Muscle layer of colon (tissue), 2 donors: ENCODE measurements around the gene SRPK2.
"Not testable (repeated sequence)": the region's sequence is repeated elsewhere in the genome, so short reads cannot be mapped to it uniquely, and the experiment has no call there.

Experiments
- H3K27ac ChIP-seq: one replicate; pipeline ENCODE4 v1.7.0; 2013; ENCODE audit warnings: low read depth, mild to moderate bottlenecking, low read length, moderate library complexity
- H3K27me3 ChIP-seq, 2 donors: one replicate each; pipeline ENCODE4 v1.7.0; 2013; ENCODE audit warnings: low read length in 2 of 2, mild to moderate bottlenecking in 2 of 2; ENCODE audit not compliant: insufficient read depth in 2 of 2, control insufficient read depth in 1 of 2
- H3K36me3 ChIP-seq: one replicate; pipeline ENCODE4 v1.7.0; 2013; ENCODE audit warnings: mild to moderate bottlenecking, low read length; ENCODE audit not compliant: insufficient read depth
- H3K4me1 ChIP-seq: one replicate; pipeline ENCODE4 v1.7.0; 2013; ENCODE audit warnings: mild to moderate bottlenecking, low read length; ENCODE audit not compliant: insufficient read depth
- H3K4me3 ChIP-seq, 2 donors: one replicate each; pipeline ENCODE4 v1.7.0; 2013; ENCODE audit warnings: low read length in 2 of 2, low read depth in 1 of 2, mild to moderate bottlenecking in 1 of 2, moderate library complexity in 1 of 2
- H3K9ac ChIP-seq: one replicate; pipeline ENCODE4 v1.7.0; 2013; ENCODE audit warnings: low read length
- H3K9me3 ChIP-seq: one replicate; pipeline ENCODE4 v1.7.0; 2013; ENCODE audit warnings: mild to moderate bottlenecking, low read length
- donor health status: abdominal sarcoma.
- donor health status: Adenocarcinoma of cecum.

SRPK2 gene

DNA sequence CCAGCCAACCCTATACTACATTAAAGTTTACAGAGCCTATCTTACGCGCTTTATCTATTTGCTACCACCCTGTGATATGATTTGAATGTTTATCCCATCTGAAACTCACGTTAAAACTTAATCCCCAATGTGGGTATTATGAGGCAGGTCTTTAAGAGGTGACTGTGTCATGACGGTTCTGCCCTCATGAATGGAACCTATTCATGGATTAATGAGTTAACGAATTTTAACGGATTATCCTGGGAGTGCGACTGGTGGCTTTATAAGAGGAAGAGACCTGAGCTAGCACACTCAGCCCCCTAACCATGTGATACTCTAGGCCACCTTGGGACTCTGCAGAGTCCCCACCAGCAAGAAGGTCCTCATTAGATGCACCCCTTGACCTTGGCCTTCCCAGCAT is 37.8 kb downstream of the SRPK2 start:
- H3K27ac ChIP-seq = no peak overlapping the region

DNA sequence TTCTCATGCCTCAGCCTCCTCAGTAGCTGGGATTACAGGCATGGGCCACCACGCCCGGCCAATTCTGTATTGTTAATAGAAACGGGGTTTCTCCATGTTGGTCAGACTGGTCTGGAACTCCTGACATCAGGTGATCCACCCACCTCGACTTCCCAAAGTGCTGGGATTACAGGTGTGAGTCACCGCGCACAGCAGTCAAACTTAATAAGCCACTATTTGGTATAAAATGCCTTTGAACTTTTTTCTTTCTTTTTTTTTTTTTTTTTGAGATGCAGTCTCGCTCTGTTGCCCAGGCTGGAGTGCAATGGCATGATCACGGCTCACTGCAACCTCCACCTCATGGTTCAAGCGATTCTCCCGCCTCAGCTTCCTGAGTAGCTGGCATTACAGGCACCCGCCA is 40.5 kb downstream of the SRPK2 start:
- H3K27me3 ChIP-seq, H3K9me3 ChIP-seq, H3K9ac ChIP-seq, H3K27ac ChIP-seq, H3K36me3 ChIP-seq, H3K4me3 ChIP-seq: not testable (repeated sequence)
- peaks cover 14% of the 10 kb centered on the region for H3K4me1 ChIP-seq

More for the DNA sequence above, 37.8 kb downstream of the SRPK2 start:
- H3K4me1 ChIP-seq = peaks cover 26% of the 10 kb centered on the region
- H3K9ac ChIP-seq = no peak overlapping the region
- H3K27me3 ChIP-seq = no peaks in the 10 kb centered on the region
- no peaks in the 10 kb centered on the region for H3K9me3 ChIP-seq
- no peak overlapping the region for H3K4me3 ChIP-seq
- H3K36me3 ChIP-seq = no peaks in the 10 kb centered on the region

DNA sequence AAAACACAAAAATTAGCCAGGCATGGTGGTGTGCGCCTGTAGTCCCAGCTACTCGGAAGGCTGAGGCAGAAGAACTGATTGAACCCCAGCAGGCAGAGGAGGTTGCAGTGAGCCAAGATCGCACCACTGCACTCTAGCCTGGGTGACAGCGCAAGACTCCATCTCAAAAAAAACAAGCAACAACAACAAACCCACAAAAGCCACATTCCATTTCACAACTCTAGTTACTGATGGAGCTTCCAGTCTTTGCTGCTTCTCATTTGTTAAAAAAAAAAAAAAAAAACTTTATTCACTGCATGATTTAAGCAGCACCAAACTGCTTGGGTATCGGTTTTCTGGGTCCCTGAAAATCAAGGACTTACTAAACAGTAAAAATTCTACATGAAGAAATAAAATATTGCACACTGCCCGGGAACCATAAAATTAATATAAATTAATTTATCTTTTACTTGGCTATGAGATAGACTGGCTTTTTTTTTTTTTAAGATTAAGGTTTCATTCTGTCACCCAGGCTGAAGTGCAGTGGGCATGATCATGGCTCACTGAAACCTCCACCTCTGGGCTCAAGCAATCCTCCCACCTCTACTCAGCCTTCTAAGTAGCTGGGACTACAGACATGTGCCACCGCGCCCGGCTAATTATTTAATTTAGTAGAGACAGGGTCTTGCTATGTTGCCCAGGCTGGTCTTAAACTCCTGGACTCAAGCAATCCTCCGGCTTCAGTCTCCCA is 42.0 kb downstream of the SRPK2 start:
- H3K4me3 ChIP-seq = no peak overlapping the region
- H3K27me3 ChIP-seq = no peaks in the 10 kb centered on the region
- no peaks in the 10 kb centered on the region for H3K36me3 ChIP-seq
- H3K27ac ChIP-seq = no peak overlapping the region
- no peaks in the 10 kb centered on the region for H3K4me1 ChIP-seq
- H3K9me3 ChIP-seq = no peaks in the 10 kb centered on the region
- no peak overlapping the region for H3K9ac ChIP-seq

DNA sequence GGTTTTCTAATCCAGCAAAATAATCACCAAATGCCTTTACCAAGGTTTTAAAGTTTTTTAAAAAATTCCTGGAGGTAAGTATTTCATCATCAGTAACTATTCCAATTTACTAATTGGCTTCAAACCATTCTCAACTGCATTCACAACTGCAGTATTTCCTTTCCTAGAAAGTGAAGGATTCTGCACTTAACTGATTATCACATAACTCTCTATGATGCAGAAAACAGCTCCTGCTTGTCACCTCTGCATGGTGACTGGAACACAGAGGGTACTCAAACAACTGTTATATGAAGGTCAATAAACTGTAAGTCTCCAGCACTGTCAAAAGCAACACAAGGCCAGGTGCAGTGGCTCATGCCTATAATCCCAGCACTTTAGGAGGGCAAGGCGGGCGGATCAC is 42.6 kb downstream of the SRPK2 start:
- Histone ChIP-seq H3K4me3 (no peak overlapping the region), H3K27ac (no peak overlapping the region), H3K36me3 (no peaks in the 10 kb centered on the region), H3K9ac (no peak overlapping the region), H3K4me1 (no peaks in the 10 kb centered on the region), H3K9me3 (no peaks in the 10 kb centered on the region), H3K27me3 (no peaks in the 10 kb centered on the region)

DNA sequence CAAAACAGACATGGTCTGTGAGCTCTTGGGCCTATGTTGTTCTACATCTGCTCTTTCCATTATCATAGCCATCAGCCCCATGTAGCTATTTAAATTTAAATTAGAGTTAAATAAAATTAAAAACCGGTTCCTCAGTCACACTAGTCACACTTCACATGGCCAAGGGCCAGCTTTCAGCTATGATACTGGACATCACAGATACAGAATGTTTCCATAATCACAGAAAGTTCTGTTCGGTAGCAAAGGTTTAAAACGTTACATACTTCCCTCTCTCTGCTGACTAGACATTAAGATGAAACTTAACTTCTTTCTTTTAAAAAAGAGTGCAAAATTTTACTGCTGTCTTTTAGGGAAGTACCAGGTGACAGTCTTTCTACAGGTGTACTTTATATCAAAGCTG is 43.0 kb downstream of the SRPK2 start:
- H3K4me1 ChIP-seq = no peaks in the 10 kb centered on the region

DNA sequence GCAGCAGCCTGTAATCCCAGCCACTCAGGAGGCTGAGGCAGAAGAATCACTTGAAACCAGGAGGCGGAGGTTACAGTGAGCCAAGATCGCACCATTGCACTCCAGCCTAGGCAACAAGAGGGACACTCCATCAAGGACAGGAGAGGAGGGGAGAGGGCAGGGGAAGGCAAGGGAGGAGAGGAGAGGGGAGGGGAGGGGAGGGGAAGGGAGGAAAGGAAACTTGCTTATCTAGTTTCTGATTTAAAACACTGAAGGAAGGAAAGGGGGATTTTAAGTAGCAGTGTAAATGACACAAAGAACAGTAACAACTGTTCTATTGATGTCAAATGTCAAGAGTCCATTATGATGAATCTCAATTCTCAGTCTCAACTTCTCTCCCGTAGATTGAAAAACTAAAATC is 43.7 kb downstream of the SRPK2 start:
- H3K9ac ChIP-seq = no peak overlapping the region
- H3K36me3 ChIP-seq = no peaks in the 10 kb centered on the region
- H3K27ac ChIP-seq = no peak overlapping the region
- no peaks in the 10 kb centered on the region for H3K4me1 ChIP-seq
- H3K4me3 ChIP-seq = no peak overlapping the region
- H3K27me3 ChIP-seq = no peaks in the 10 kb centered on the region
- H3K9me3 ChIP-seq = no peaks in the 10 kb centered on the region

More for the DNA sequence above, 43.0 kb downstream of the SRPK2 start:
- H3K27ac ChIP-seq = no peak overlapping the region
- no peak overlapping the region for H3K9ac ChIP-seq
- H3K36me3 ChIP-seq = no peaks in the 10 kb centered on the region
- H3K4me3 ChIP-seq = no peak overlapping the region
- no peaks in the 10 kb centered on the region for H3K27me3 ChIP-seq
- H3K9me3 ChIP-seq = no peaks in the 10 kb centered on the region

DNA sequence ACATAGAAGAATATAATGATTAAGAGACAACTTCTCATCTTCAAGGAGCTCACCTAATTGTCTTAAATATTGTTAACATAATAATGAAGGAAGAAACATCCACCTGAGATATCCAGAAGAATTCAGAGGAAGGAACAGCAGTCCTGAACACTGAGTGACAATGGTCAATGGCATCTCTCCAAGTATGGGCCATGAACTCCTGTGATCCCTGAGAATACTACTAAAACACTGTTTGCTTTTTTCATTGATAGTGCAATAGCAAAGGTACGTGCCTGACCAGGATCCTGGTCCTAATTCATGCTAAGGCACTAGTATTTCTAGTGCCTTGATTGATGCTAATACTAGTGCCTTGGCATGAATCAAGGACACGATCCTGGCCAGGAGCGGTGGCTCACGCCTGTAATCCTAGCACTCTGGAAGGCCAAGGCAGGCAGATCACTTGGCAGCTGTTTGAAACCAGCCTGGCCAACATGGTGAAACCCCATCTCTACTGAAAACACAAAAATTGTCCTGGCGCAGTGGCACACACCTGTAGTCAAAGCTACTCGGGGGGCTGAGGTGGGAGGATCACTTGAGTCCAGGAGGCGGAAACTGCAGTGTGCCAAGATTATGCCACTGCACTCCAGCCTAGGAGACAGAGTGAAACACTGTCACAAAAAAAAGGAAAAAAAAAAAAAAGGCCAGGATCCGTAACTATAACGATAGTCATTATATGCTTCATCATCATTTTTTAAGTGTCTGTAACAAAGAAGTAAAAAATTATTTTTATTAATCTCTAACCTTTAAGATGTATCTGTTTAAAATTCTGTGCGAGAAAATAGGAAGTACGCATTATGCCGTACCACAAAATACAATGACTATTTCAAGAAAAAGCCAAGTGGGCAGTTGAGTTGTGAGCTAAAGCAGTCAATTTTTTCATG is 49.1 kb downstream of the SRPK2 start:
- Histone ChIP-seq H3K36me3 (no peaks in the 10 kb centered on the region), H3K4me1 (no peaks in the 10 kb centered on the region), H3K27me3 (no peaks in the 10 kb centered on the region), H3K27ac (no peak overlapping the region), H3K9me3 (no peaks in the 10 kb centered on the region), H3K9ac (no peak overlapping the region), H3K4me3 (no peak overlapping the region)

DNA sequence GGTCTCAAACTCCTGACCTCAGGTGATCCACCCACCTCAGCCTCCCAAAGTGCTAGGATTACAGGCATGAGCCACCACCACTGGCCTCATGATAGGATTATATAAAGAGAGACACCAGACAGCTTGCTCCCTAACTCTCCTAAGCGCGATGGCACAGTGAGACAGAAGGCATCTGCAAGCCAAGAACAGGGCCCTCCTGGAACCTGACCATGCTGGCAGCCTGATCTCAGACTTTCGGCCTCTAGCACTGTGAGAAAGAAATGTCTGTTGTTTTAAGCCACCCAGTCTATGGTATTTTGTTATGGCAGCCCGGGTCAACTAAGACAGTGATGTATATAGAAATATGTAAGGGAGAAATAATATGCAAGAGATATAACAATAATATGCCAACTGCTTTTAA is 51.2 kb downstream of the SRPK2 start:
- H3K36me3 ChIP-seq = no peaks in the 10 kb centered on the region
- H3K27me3 ChIP-seq = no peaks in the 10 kb centered on the region
- no peak overlapping the region for H3K4me3 ChIP-seq
- no peak overlapping the region for H3K9ac ChIP-seq
- H3K4me1 ChIP-seq = no peaks in the 10 kb centered on the region
- H3K9me3 ChIP-seq = no peaks in the 10 kb centered on the region
- H3K27ac ChIP-seq = no peak overlapping the region

DNA sequence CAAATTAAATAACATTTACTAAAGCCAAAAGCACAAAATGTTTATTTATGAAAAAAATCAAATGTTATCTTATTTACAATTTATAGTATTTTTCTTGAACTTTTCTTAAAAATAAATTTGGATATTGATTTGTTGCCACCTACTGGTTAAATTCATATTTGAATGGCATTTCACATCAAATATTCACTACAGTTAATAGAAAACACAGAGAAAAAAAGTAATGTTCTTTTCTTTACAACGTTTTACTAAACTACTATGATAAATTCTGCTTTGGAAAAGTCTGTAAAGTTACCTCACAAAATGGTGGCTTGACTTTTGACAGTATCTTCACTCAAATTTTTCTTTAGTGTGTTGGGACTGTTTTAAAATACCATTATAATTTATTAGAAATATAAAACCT is 52.7 kb downstream of the SRPK2 start:
- Histone ChIP-seq H3K36me3 (no peaks in the 10 kb centered on the region), H3K4me1 (peaks cover 4% of the 10 kb centered on the region), H3K27ac (no peak overlapping the region), H3K9me3 (no peaks in the 10 kb centered on the region), H3K27me3 (no peaks in the 10 kb centered on the region), H3K4me3 (no peak overlapping the region), H3K9ac (no peak overlapping the region)

DNA sequence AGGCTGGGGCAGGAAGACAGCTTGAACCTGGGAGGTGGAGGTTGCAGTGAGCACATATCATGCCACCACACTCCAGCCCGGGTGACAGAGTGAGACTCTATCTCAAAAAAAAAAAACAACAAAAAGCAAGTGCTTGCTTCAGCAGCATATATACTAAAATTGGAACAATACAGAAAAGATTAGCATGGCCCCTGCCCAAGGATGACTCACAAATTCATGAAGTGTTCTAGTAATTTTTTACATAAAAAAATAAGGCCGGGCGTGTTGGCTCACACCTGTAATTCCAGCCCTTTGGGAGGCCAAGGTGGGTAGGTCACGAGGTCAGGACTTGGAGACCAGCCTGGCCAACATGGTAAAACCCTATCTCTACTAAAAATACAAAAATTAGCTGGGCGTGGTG is 56.1 kb downstream of the SRPK2 start:
- H3K27ac ChIP-seq, H3K4me3 ChIP-seq, H3K36me3 ChIP-seq, H3K9ac ChIP-seq, H3K9me3 ChIP-seq, H3K4me1 ChIP-seq, H3K27me3 ChIP-seq: not testable (repeated sequence)

DNA sequence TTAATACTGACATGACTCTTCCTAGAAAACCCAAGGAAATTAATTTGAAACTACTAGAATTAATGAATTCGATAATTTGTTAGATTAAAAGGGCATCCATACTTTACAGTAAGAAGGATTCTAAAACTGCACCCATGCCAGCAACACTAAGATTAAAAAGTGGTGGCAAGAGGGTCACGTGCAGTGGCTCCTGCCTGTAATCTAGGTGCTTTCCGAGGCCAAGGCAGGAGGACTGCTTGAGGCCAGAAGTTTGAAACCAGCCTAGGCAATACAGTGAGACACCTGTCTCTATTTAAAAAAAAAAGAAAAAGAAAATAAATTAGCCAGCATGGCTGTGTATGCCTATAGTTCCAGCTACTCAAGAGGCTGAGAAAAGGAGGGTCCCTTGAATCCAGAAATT is 58.2 kb downstream of the SRPK2 start:
- H3K27ac ChIP-seq = no peak overlapping the region
- H3K4me1 ChIP-seq = peaks cover 4% of the 10 kb centered on the region
- H3K27me3 ChIP-seq = no peaks in the 10 kb centered on the region
- H3K4me3 ChIP-seq = no peak overlapping the region
- H3K9ac ChIP-seq = no peak overlapping the region
- no peaks in the 10 kb centered on the region for H3K9me3 ChIP-seq
- no peaks in the 10 kb centered on the region for H3K36me3 ChIP-seq
